ENCODE data around the gene SPRR5. TPM values are rescaled to one million over a fixed set of nuclear protein-coding genes. Genes with fewer than 3 reads are reported as not detected.

SPRR5 gene
- total and polyA plus RNA-seq, 2 experiments from 2014 or later = not detected

- no peaks in the 10 kb centered on the region for H3K79me2 ChIP-seq (replicated peaks; ENCODE audit: insufficient read depth)
- H3K9me3 Mint-ChIP-seq = peaks cover 8% of the 10 kb centered on the region; the same call in 2 of the 3 replicates
- H4K20me1 ChIP-seq (replicated peaks; ENCODE audit: insufficient read depth) = no peaks in the 10 kb centered on the region
- H3K4me2 ChIP-seq = no peak overlapping the region
- no peaks in the 10 kb centered on the region for H3K9me2 ChIP-seq (ENCODE audit: insufficient read depth)
- no peaks in the 10 kb centered on the region for H3K4me1 ChIP-seq (ENCODE audit: insufficient read depth)
- H3K4me3 ChIP-seq = no peak overlapping the region
- H3K27ac ChIP-seq (ENCODE audit: low read depth) = no peak overlapping the region
- H3K27me3 ChIP-seq (ENCODE audit: insufficient read depth) = no peaks in the 10 kb centered on the region
- H3K36me3 ChIP-seq (ENCODE audit: insufficient read depth) = no peaks in the 10 kb centered on the region
- H2AFZ ChIP-seq = no peak overlapping the region
- peaks cover under 1% of the 10 kb centered on the region; the same call in 2 of the 3 replicates for H3K4me1 Mint-ChIP-seq
- H3K27ac Mint-ChIP-seq = no peak overlapping the region
- no peaks in the 10 kb centered on the region for H3F3A ChIP-seq (replicated peaks; ENCODE audit: low read depth)
- DNase-seq (ENCODE audit: low spot score) (no peak), ATAC-seq (no peak)
- no peak for TF ChIP-seq STAT1 (IDR thresholded peaks at IDR 0.05; ENCODE audit: unreplicated experiment)
- no peak for TF ChIP-seq ZNF114 (CRISPR knock-in tag; IDR thresholded peaks at IDR 0.05)
- no peak for TF ChIP-seq ZNF331 (CRISPR knock-in tag; IDR thresholded peaks at IDR 0.05; ENCODE audit: low read depth)
- no peak for TF ChIP-seq CTCF (conservative IDR thresholded peaks at IDR 0.05; ENCODE audit: low read depth in 2 of 2)
- H3K4me3 Mint-ChIP-seq = no peak overlapping the region
- H3K36me3 Mint-ChIP-seq (ENCODE audit: low read depth) = peaks cover 5% of the 10 kb centered on the region; the same call in 2 of the 3 replicates
- H3K27me3 Mint-ChIP-seq (ENCODE audit: insufficient read depth, low read depth, poor library complexity) = peaks cover 6% of the 10 kb centered on the region
These were observed 34.1 kb upstream of the SPRR5 start for GRCh38 chr1:152912900-152913299.

- H3K79me2 ChIP-seq (replicated peaks; ENCODE audit: insufficient read depth) = no peaks in the 10 kb centered on the region
- H3K9me2 ChIP-seq (ENCODE audit: insufficient read depth) = no peaks in the 10 kb centered on the region
- no peak overlapping the region for H3K4me3 Mint-ChIP-seq
- H3K27me3 Mint-ChIP-seq (ENCODE audit: insufficient read depth, low read depth, poor library complexity) = no peaks in the 10 kb centered on the region
- no peaks in the 10 kb centered on the region for H3K36me3 Mint-ChIP-seq (ENCODE audit: low read depth)
- H3K9me3 Mint-ChIP-seq = no peaks in the 10 kb centered on the region
- H3K36me3 ChIP-seq (ENCODE audit: insufficient read depth) = no peaks in the 10 kb centered on the region
- no peak overlapping the region for H3K27ac Mint-ChIP-seq
- H3F3A ChIP-seq (replicated peaks; ENCODE audit: low read depth) = no peaks in the 10 kb centered on the region
- peaks cover 2% of the 10 kb centered on the region; the same call in 1 of the 3 replicates for H3K4me1 Mint-ChIP-seq
- H3K4me2 ChIP-seq = no peak overlapping the region
- TF ChIP-seq NANOG (IDR thresholded peaks at IDR 0.05; ENCODE audit: borderline replicate concordance) (no peak), ZNF331 (CRISPR knock-in tag; IDR thresholded peaks at IDR 0.05; ENCODE audit: low read depth) (no peak), POLR2AphosphoS5 (IDR thresholded peaks at IDR 0.05; ENCODE audit: low read depth) (no peak), STAT1 (IDR thresholded peaks at IDR 0.05; ENCODE audit: unreplicated experiment) (no peak), CTCF (conservative IDR thresholded peaks at IDR 0.05; ENCODE audit: low read depth in 2 of 2) (peak; percentile 51 to 73), CREB1 (CRISPR knock-in tag; IDR thresholded peaks at IDR 0.05; ENCODE audit: low read depth) (no peak)
- DNase-seq (ENCODE audit: low spot score) (peak; percentile 72), ATAC-seq (peak; percentile 77)
- no peak overlapping the region for H2AFZ ChIP-seq
- H3K4me3 ChIP-seq = no peak overlapping the region
- H4K20me1 ChIP-seq (replicated peaks; ENCODE audit: insufficient read depth) = no peaks in the 10 kb centered on the region
- no peaks in the 10 kb centered on the region for H3K4me1 ChIP-seq (ENCODE audit: insufficient read depth)
- no peaks in the 10 kb centered on the region for H3K27me3 ChIP-seq (ENCODE audit: insufficient read depth)
- no peak overlapping the region for H3K27ac ChIP-seq (ENCODE audit: low read depth)
These were observed 29.2 kb upstream of the SPRR5 start for GRCh38 chr1:152917794-152918193.

All from GM23338 (cell line).